HL-60/S4 treated with phorbol 12-myristate 13-acetate at 8.2 ng/mL for 4 days and 3 days (cell line): ENCODE data around the gene PDE4C.

Source experiments
- in situ Hi-C: fragments of 300-500 bp; cut with MboI; formaldehyde crosslinking; loops from 2 replicates; pipeline ENCODE4 v1.15.0; 2022; ENCODE audit warnings: low sequenced_read_pairs

The PDE4C gene

DNA sequence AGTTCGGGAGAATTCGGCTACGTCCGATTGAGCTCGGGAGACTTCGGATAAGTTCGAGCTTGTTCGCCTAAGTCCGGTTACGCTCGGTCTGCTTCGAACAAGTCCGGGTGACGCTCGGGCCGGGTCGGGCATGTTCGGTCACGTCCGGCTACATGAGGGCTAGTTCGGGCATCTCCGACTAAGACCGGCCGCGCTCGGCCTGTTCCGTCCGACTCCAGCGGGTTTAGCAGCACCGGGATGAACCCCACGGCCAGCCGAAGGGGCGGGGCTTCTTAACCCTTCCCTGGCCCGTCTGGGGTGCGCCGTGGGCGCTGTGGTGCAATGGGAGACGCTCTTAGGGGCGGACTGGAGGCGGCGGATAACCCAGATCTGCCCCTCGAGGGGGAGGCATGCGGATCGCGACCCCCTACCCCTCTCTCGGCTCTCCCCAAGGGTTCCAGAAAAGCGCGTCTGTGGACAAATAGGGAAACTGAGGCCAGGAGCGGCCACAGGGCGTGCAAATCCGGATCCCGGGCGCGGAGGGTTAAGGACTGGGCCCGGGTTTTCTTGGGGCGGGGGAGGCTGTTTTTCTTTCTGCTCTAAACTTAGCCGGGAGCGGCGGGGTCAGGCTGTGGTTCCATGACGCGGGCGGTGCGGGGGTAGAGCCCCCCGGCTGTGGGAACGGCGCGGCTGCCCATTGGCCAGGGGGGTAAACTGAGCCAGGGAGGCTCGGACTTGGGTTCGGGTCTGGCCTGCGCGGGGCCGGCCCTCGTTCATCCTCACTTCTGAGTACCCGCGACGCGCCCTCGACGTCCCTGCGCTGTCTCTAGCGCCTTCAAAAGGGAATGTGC, 1.5 kb downstream of the PDE4C start:
- in situ Hi-C loops, result loop anchor here (25.0 kb wide), 1 partner anchor 113 kb away; the partner anchor contains the start of gene PGPEP1

DNA sequence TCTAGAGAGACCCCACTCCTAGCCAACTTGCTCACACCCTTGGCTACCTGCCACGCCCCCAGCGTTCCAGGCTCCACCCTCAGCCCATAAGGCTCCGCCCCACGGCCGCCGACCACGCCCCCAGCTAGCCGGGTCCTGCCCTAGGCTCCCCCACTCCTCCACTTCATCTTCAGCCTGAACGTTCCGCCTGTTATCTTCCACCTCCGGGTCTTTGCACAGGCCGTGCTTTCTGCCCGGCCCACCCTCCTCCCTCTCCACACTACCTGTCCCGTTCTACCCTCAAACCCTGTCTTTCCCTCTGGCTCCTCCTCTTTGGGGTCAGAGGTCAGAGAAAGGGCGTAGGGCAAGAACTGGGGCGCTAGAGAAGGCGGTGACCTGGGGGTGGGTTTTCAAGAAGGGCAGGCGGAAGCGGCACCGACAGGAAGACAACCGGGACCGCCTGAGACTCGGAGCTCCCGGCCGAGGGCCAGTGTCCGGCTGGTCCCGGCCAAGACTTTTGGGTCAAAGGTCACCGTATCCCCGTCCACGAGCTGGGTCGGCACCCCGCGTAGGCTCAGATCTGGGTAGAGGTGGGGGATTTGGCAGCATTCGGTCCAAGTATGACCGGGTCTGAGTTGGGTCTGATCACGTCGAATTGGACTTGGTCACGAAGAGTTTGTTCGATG, 2.2 kb downstream of the PDE4C start:
- in situ Hi-C loops, result loop anchor here (25.0 kb wide), 1 partner anchor 113 kb away; the partner anchor contains the start of gene PGPEP1

DNA sequence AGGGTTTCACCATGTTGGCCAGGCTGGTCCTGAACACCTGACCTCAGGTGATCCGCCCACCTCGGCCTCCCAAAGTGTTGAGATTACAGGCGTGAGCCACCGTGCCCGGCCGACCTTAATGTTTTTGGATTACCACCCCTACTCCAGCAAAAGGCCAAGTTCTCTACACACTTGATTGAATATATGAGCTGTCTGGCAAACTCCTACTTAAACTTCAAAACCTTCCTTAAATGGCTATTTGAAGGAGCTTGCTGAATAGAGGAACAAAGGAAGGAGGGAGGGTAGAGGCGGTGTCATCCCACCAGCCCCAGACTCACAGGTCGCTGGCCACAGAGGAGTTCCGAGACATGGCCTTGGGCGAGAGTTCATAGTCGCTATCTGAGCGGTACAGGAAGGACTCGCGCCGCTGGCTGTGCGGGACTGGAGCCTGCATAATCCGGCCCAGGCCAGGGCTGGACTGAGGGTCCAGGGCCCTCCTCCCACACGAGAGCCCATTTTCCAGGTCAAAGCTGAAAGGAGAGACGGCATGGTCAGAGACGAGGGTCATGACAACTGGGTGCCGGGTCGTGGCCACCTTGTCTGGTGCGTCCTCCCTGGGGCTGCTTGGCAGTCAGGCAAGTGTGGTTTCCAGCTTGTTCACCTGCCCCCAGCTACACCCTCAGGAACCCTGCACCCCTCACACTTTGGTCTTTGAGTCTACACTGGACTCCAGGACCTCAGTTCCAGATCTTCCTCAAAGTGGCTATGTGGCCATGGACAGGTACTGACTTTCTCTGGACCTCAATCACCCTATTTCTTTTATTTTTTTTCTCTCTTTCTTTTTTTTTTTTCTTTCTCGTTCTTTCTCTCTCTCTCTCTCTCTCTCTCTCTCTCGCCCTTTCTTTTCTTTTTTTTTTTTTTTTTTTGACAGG, 4.2 kb downstream of the PDE4C start:
- in situ Hi-C loops, result loop anchor here (25.0 kb wide), 1 partner anchor 115 kb away; the partner anchor contains the start of gene PGPEP1

- in situ Hi-C loops, result loop anchor here (25.0 kb wide), 1 partner anchor 117 kb away; the partner anchor contains the start of gene PGPEP1
These were observed 5.5 kb downstream of the PDE4C start for GRCh38 chr19:18220632-18221275.

- in situ Hi-C loops, result loop anchor here (25.0 kb wide), 1 partner anchor 117 kb away; the partner anchor contains the start of gene PGPEP1
These were observed 6.2 kb downstream of the PDE4C start for GRCh38 chr19:18219911-18220631.

GRCh38 chr19:18218600-18218999, 7.6 kb downstream of the PDE4C start:
- in situ Hi-C loops, result loop anchor here (25.0 kb wide), 1 partner anchor 119 kb away; the partner anchor contains the start of gene PGPEP1

DNA sequence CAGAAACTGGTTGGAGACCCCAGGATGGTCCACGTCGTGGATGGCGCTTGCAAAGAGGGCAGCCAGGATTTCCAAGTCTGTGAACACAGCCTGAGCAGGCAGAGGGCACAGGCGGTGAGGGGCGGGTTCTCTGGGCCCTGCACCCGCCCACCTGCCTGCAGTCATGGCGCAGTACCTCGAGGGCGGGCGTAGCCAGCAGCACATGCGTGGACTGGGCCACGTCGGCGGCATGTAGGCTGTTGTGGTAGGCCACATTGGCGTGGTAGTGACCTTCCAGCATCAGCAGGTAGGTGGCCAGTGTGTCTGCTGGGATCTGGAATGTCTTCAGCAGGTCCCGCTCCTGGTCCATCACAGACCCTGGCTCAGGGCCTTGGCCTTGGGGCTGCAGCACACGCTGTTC, 8.1 kb downstream of the PDE4C start:
- in situ Hi-C loops, result loop anchor here (25.0 kb wide), 1 partner anchor 119 kb away; the partner anchor contains the start of gene PGPEP1

- in situ Hi-C loops, result loop anchor here (25.0 kb wide), 1 partner anchor 121 kb away; the partner anchor contains the start of gene PGPEP1
These were observed 9.4 kb downstream of the PDE4C start for GRCh38 chr19:18216789-18217188.

GRCh38 chr19:18214779-18215433, 11.3 kb downstream of the PDE4C start:
- in situ Hi-C loops, result loop anchor here (25.0 kb wide), 1 partner anchor 122 kb away; the partner anchor contains the start of gene PGPEP1

DNA sequence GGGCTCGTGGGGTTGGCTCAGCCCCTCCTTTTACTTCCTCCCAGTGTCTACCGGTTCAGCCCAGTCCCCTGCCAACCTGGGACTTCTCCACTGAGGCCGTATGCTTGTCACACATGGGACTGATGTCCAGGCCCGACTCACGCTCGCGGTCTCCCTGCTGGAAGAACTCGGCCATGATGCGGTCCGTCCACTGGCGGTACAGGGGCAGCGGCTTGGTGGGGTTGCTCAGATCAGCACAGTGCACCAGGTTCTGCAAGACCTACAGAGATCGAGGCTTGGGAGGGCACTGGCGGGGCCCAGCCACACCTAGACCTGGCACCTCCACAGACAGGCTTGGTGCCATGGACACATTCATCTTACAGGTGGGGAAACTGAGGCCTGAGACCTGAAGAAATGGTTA, 14.6 kb downstream of the PDE4C start:
- in situ Hi-C loops, result loop anchor here (25.0 kb wide), 1 partner anchor 126 kb away; the partner anchor contains the start of gene PGPEP1

- in situ Hi-C loops, result loop anchor here (25.0 kb wide), 1 partner anchor 127 kb away; the partner anchor contains the start of gene PGPEP1
These were observed 16.3 kb downstream of the PDE4C start for GRCh38 chr19:18209912-18210311.

DNA sequence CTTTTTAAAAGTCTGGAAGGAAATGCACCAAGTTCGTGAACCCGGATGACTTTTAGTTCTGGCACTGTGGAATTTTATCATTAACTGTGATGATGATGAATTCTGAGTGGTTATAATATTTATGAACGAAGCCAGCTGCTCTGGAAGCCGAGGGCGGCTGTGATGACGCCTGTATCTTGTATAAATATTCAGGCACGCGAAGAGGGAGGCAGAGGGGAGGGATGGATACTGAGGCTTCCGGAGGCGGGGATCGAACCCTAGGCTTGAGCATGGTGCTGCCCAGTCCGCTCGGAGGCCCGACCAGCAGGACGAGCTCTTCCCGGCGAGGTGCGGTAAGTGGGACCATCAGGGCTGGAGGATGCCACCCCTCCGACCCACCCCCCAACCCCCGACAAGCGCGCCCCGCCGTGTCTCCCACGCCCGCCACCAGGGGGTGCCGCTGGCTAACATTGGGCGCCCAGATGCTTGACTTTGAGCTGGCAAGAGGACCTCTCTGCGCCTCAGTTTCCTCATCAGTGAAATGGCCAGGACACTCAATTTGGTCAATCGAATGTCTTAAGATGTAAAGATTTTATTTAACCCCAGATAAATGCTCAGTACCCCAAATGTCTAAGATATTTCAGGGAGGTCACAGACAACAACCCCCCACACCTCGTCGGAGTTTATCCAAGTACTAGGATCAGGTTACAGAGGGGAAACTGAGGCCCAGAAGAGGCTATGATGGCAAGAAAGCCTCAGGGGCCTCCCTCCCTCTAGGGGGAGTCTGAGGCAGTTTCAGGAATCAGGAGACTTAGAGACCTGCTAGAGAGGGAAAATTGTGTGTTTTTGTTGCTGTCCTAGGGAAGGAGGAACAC, 17.9 kb downstream of the PDE4C start:
- in situ Hi-C loops, result loop anchor here (25.0 kb wide), 1 partner anchor 129 kb away; the partner anchor contains the start of gene PGPEP1

DNA sequence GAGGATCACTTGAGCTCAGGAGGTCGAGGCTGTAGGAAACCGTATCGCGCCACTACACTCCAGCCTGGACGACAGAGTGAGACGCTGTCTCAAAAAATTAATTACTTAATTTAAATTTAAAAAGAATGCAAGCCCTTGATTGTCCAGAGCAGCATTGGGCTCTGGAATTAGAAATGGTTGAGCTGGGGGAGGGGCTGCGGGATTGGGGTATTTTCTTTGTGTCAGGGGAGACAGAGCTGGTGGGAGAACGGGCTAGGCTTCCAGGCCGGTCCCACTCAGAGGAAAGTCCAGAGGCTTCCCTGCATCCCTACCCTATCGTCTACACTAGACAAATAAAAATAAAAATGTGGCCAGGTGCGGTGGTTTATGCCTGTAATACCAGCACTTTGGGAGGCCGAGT, 20.2 kb downstream of the PDE4C start:
- in situ Hi-C loops, result loop anchor here (25.0 kb wide), 1 partner anchor 131 kb away; the partner anchor contains the start of gene PGPEP1

DNA sequence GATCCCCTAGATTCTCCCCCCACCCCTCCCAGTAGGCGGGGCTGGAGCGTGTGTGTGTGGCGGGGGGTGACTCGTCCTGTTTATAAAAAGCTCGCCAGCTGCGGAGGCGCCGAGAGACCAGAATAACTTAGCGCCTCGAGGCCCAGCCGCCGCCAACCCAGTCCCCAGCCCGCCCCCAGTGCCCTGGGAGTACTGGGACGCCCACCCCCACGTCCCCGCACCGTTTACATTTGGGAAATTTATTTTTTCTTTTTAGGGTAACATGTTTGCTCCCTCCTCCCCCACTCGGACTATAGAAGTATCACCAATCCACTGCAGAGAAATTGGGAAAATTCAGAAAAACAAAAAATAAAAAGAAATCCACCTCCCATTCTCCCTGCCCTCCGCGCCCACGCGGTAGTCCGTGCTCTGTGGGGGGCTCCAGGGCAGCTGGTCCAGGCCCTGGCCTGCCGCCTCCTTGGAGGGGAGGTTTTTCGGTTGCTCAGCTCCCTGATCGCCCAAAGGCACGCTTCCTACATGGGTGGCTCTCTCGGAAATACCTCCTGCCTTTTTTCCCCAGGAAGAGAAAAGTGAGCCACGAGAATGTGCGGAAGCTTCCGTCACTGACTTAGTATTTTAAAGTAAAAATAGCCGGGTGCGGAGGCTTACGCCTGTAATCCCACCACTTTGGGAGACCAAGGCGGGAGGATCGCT, 20.9 kb downstream of the PDE4C start:
- in situ Hi-C loops, result loop anchor here (25.0 kb wide), 1 partner anchor 132 kb away; the partner anchor contains the start of gene PGPEP1

DNA sequence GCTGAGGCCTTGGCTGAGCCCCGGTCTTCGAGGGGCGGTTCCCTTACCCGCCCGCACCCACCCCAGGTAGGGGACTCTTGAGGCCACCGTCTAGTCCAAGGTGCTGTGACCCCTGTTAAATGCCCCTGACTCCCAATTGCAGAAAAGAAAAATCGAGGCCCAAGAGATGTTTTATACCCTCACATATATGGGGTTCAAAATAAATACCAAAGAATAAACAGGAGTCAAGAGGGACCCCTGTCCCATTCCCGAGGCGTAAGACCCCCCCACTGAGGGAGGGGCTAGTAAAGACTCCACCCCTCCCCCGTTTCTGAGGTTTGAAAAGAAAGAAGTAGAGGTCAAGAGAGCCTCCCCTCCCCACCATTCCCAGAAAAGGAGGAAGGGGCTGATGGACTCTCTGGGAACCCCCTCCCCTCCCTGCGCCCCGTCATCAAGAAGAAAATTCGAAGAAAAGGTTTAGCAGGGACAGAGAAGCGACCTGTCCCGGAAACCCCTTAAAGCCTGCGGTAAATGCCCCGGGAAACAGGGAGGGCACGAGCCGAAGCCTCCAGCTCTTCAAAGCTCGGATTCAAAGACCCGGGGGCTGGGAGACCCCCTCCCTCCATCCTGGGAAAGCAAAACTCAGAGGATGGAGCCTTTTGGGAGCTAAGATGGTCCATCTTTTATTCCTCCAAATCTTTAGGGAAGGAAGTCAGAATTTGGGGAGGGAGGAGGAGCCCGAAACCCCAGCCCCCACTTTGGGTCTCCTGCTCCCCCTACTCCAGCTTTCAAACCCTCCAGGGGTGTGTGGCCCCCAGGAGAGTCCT, 21.6 kb downstream of the PDE4C start:
- in situ Hi-C loops, result loop anchor here (25.0 kb wide), 1 partner anchor 133 kb away; the partner anchor contains the start of gene PGPEP1

DNA sequence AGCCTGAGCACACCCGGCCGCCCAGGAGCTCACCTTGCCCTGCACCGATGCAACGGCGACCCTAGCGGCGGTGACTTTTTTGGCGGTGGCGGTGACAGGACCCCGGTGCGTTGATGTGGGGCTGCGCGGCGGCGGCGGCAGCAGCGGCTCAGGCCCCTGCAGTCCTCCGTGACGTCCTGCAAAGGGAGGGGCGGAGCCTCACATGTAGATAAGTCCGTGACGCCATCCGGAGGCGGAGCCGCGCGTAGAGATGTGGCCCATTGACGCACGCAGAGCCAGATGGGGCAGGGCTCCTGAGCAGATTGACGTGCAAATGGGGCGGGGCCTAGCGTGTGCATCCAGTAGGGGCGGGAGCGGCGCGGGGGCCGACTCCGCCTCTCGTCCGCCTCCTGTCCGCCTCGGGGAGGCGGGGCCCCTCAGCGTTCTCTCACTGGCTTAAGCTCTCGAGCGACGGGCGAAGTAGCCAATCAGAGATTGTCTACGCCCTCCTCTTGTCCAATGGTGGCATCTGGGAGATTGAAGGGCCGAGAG, 22.3 kb downstream of the PDE4C start, which contains the start of gene RAB3A:
TSS of gene RAB3A (minus strand) at position 180 of the 531 bp plus-strand sequence. CDS start 1,302 bp downstream, outside the sequence.
- in situ Hi-C loops, result loop anchor here (25.0 kb wide), 1 partner anchor 133 kb away; the partner anchor contains the start of gene PGPEP1
